GM23248 (cell line): Measurements from ENCODE around the gene PCMT1. TPM values are rescaled to one million over a fixed set of nuclear protein-coding genes. Genes with fewer than 3 reads are reported as not detected.

Experiments
- DNase-seq: peaks from one replicate; pipeline ENCODE4 v3.0.0-alpha.2; 2015
- H2AFZ ChIP-seq: fragments of 200-600 bp; sonication (generic); 2 replicates; pipeline ENCODE4 v1.6.1; 2016; ENCODE audit warnings: antibody characterized with exemption
- H3F3A ChIP-seq: fragments of 200-600 bp; sonication (generic); 2 replicates; pipeline ENCODE4 v1.6.1; 2016; ENCODE audit warnings: mild to moderate bottlenecking, antibody characterized with exemption, mixed run types; ENCODE audit not compliant: insufficient read depth
- H3K27ac ChIP-seq: fragments of 200-600 bp; sonication (generic); 2 replicates; pipeline ENCODE4 v1.5.1; 2016; ENCODE audit warnings: mild to moderate bottlenecking
- H3K27me3 ChIP-seq: fragments of 200-600 bp; sonication (generic); replicated peaks from 2 replicates; pipeline ENCODE4 v1.6.1; 2016; ENCODE audit warnings: mild to moderate bottlenecking; ENCODE audit not compliant: insufficient read depth
- H3K36me3 ChIP-seq: fragments of 200-600 bp; sonication (generic); 2 replicates; pipeline ENCODE4 v1.6.1; 2016; ENCODE audit warnings: low read depth, mild to moderate bottlenecking
- H3K4me1 ChIP-seq: fragments of 200-600 bp; sonication (generic); 2 replicates; pipeline ENCODE4 v1.6.1; 2016; ENCODE audit warnings: mild to moderate bottlenecking; ENCODE audit not compliant: insufficient read depth
- H3K4me2 ChIP-seq: fragments of 200-600 bp; sonication (generic); one replicate; pipeline ENCODE4 v1.6.1; 2016; ENCODE audit warnings: mild to moderate bottlenecking; ENCODE audit not compliant: unreplicated experiment
- H3K4me3 ChIP-seq: fragments of 200-600 bp; sonication (generic); 2 replicates; pipeline ENCODE4 v1.5.1; 2016; ENCODE audit warnings: mild to moderate bottlenecking
- H3K79me2 ChIP-seq: fragments of 200-600 bp; sonication (generic); 2 replicates; pipeline ENCODE4 v1.6.1; 2016; ENCODE audit warnings: mild to moderate bottlenecking; ENCODE audit not compliant: insufficient read depth
- H3K9ac ChIP-seq: fragments of 200-600 bp; sonication (generic); 2 replicates; pipeline ENCODE4 v1.6.1; 2016; ENCODE audit warnings: mild to moderate bottlenecking
- H3K9me2 ChIP-seq: fragments of 200-600 bp; sonication (generic); 2 replicates; pipeline ENCODE4 v1.6.1; 2016; ENCODE audit warnings: mixed run types, mild to moderate bottlenecking, moderate library complexity; ENCODE audit not compliant: insufficient read depth
- H3K9me3 ChIP-seq: fragments of 200-600 bp; sonication (generic); one replicate; pipeline ENCODE4 v1.6.1; 2017; ENCODE audit warnings: low read depth
- H4K20me1 ChIP-seq: fragments of 200-600 bp; sonication (generic); 2 replicates; pipeline ENCODE4 v1.6.0; 2016; ENCODE audit not compliant: insufficient read depth
- EZH2 ChIP-seq: fragments of 200-600 bp; sonication (generic); IDR thresholded peaks from 2 replicates; pipeline ENCODE4 v1.6.1; 2018; ENCODE audit warnings: antibody characterized with exemption, mild to moderate bottlenecking; ENCODE audit not compliant: insufficient read depth, poor library complexity, severe bottlenecking
- EZH2phosphoT487 ChIP-seq: fragments of 200-600 bp; sonication (generic); IDR thresholded peaks from 2 replicates; pipeline ENCODE4 v1.6.1; 2018; ENCODE audit warnings: antibody characterized with exemption, moderate library complexity, mild to moderate bottlenecking, low read depth; ENCODE audit not compliant: insufficient read depth
- WGBS, 2 experiments: methylation state at CpG; one replicate each; pipeline ENCODE4 v1.1.6; 2015 to 2017; ENCODE audit warnings: low lambda C conversion rate in 2 of 2, low coverage in 1 of 2; ENCODE audit errors: missing lambda C conversion rate in 2 of 2; 5-methylcytosine and 5-hydroxymethylcytosine counted together
- in situ Hi-C: fragments of 300-500 bp; cut with MboI; formaldehyde crosslinking; loops from 2 replicates; pipeline ENCODE4 v1.15.0; 2020
- polyA plus RNA-seq: library from polyadenylated mRNA; unstranded; fragments of >200 nt; fragmentation: Nextera tagmentation; extraction: Ambion mirVana; gene quantifications from 2 replicates; pipeline ENCODE4 v1.2.1, GENCODE V29; 2016
- total RNA-seq: library from RNA; depleted of rRNA; stranded (reverse); fragments of >200 nt; shearing (Covaris generic); gene quantifications from 2 replicates; pipeline ENCODE4 v1.2.3, GENCODE V29; 2014

PCMT1 gene
- total and polyA plus RNA-seq, 2 experiments from 2014 or later, result 165 to 184 TPM

GRCh38 chr6:149756261-149756636, 6.7 kb downstream of the PCMT1 start:
- Histone ChIP-seq H3K9ac (no peak overlapping the region), H3K79me2 (peaks cover 100% of the 10 kb centered on the region), H3K9me2 (no peaks in the 10 kb centered on the region), H4K20me1 (peaks cover 3% of the 10 kb centered on the region; the same call in 1 of the 2 replicates), H3F3A (no peaks in the 10 kb centered on the region), H3K36me3 (peaks cover 7% of the 10 kb centered on the region; the same call in 1 of the 2 replicates), H3K4me3 (no peak overlapping the region), H3K4me2 (no peak overlapping the region), H3K9me3 (no peaks in the 10 kb centered on the region), H3K27me3 (no peaks in the 10 kb centered on the region), H2AFZ (no peak overlapping the region), H3K27ac (no peak overlapping the region), H3K4me1 (peaks cover 23% of the 10 kb centered on the region)
- TF ChIP-seq EZH2phosphoT487, result no peak
- no peak for TF ChIP-seq EZH2
- in situ Hi-C loops, result no loop called here
- WGBS, 2 experiments, result 92 to 95% methylated on average over 6 to 7 of the region's 7 CpGs
- no peak for DNase-seq

- 81 to 97% methylated on average over 1 of the region's 1 CpG for WGBS, 2 experiments
- in situ Hi-C loops, result no loop called here
- no peak overlapping the region for H2AFZ ChIP-seq
These were observed 11.9 kb downstream of the PCMT1 start for GRCh38 chr6:149761438-149761837.

GRCh38 chr6:149763866-149764265, 14.3 kb downstream of the PCMT1 start:
- H2AFZ ChIP-seq, result no peak overlapping the region
- no peak overlapping the region for H3K4me3 ChIP-seq
- DNase-seq, result peak; percentile 74
- peaks cover 22% of the 10 kb centered on the region for H3F3A ChIP-seq
- peaks cover 23% of the 10 kb centered on the region for H3K4me1 ChIP-seq
- peaks cover 19% of the 10 kb centered on the region for H3K36me3 ChIP-seq
- H3K9me2 ChIP-seq, result no peaks in the 10 kb centered on the region
- H4K20me1 ChIP-seq, result peaks cover 17% of the 10 kb centered on the region; the same call in 1 of the 2 replicates
- in situ Hi-C loops, result no loop called here
- H3K4me2 ChIP-seq, result peak overlapping the region; percentile 25
- H3K9ac ChIP-seq, result peak overlapping the region; percentile 23; the same call in 1 of the 2 replicates
- no peaks in the 10 kb centered on the region for H3K9me3 ChIP-seq
- H3K27me3 ChIP-seq, result no peaks in the 10 kb centered on the region
- H3K79me2 ChIP-seq, result peaks cover 98% of the 10 kb centered on the region
- TF ChIP-seq EZH2 (no peak), EZH2phosphoT487 (no peak)
- H3K27ac ChIP-seq, result peak overlapping the region; percentile 70

More at GRCh38 chr6:149761438-149761837, 11.9 kb downstream of the PCMT1 start:
- H3K4me2 ChIP-seq, result no peak overlapping the region
- no peak overlapping the region for H3K27ac ChIP-seq
- H3K36me3 ChIP-seq, result peaks cover 14% of the 10 kb centered on the region
- H3K79me2 ChIP-seq, result peaks cover 98% of the 10 kb centered on the region
- no peak for DNase-seq
- no peaks in the 10 kb centered on the region for H3K27me3 ChIP-seq
- peaks cover 22% of the 10 kb centered on the region for H3F3A ChIP-seq
- TF ChIP-seq EZH2phosphoT487 (no peak), EZH2 (no peak)
- H3K4me3 ChIP-seq, result no peak overlapping the region
- H3K4me1 ChIP-seq, result peaks cover 23% of the 10 kb centered on the region
- H3K9ac ChIP-seq, result no peak overlapping the region
- peaks cover 17% of the 10 kb centered on the region; the same call in 1 of the 2 replicates for H4K20me1 ChIP-seq
- no peaks in the 10 kb centered on the region for H3K9me2 ChIP-seq
- H3K9me3 ChIP-seq, result no peaks in the 10 kb centered on the region

GRCh38 chr6:149766156-149766769, 16.7 kb downstream of the PCMT1 start:
- H3K27me3 ChIP-seq, result no peaks in the 10 kb centered on the region
- in situ Hi-C loops, result no loop called here
- peaks cover 23% of the 10 kb centered on the region for H3K4me1 ChIP-seq
- H2AFZ ChIP-seq, result no peak overlapping the region
- H3K27ac ChIP-seq, result no peak overlapping the region
- peak; percentile 37 for DNase-seq
- H3K9me3 ChIP-seq, result no peaks in the 10 kb centered on the region
- peaks cover 98% of the 10 kb centered on the region for H3K79me2 ChIP-seq
- H3K36me3 ChIP-seq, result peaks cover 12% of the 10 kb centered on the region
- H3K9ac ChIP-seq, result no peak overlapping the region
- H3K4me2 ChIP-seq, result no peak overlapping the region
- TF ChIP-seq EZH2phosphoT487 (no peak), EZH2 (no peak)
- H4K20me1 ChIP-seq, result peaks cover 13% of the 10 kb centered on the region; the same call in 1 of the 2 replicates
- H3K9me2 ChIP-seq, result no peaks in the 10 kb centered on the region
- 85 to 86% methylated on average over 3 of the region's 3 CpGs for WGBS, 2 experiments
- no peak overlapping the region for H3K4me3 ChIP-seq
- H3F3A ChIP-seq, result peaks cover 22% of the 10 kb centered on the region

- no peaks in the 10 kb centered on the region; the same call in 1 of the 2 replicates for H3F3A ChIP-seq
- in situ Hi-C loops, result no loop called here
- peaks cover 94% of the 10 kb centered on the region for H3K79me2 ChIP-seq
These were observed 20.1 kb downstream of the PCMT1 start for GRCh38 chr6:149769676-149770075.

More at GRCh38 chr6:149769676-149770075, 20.1 kb downstream of the PCMT1 start:
- H3K36me3 ChIP-seq, result peaks cover 39% of the 10 kb centered on the region
- no peak overlapping the region for H2AFZ ChIP-seq
- no peaks in the 10 kb centered on the region for H3K9me2 ChIP-seq
- H3K9me3 ChIP-seq, result no peaks in the 10 kb centered on the region
- H4K20me1 ChIP-seq, result no peaks in the 10 kb centered on the region
- H3K27ac ChIP-seq, result no peak overlapping the region
- no peak overlapping the region for H3K4me3 ChIP-seq
- no peak overlapping the region for H3K4me2 ChIP-seq
- no peak for DNase-seq
- 94 to 100% methylated on average over 2 of the region's 2 CpGs for WGBS, 2 experiments
- H3K9ac ChIP-seq, result no peak overlapping the region
- H3K4me1 ChIP-seq, result no peaks in the 10 kb centered on the region; the same call in 1 of the 2 replicates
- no peak for TF ChIP-seq EZH2
- TF ChIP-seq EZH2phosphoT487, result no peak
- H3K27me3 ChIP-seq, result no peaks in the 10 kb centered on the region
